Endothelial cell of umbilical vein (primary cell): ENCODE measurements around the gene INTS6. TPM values are rescaled to one million over a fixed set of nuclear protein-coding genes. Genes with fewer than 3 reads are reported as not detected.

ENCODE experiments used
- BruUV-seq: library from RNA; stranded (reverse); fragments of 400-500 nt; replicated peaks from 2 replicates; lab custom pipeline; 2021; lab: Mats Ljungman, UMichigan
- CTCF ChIA-PET: fragments of 300-600, 350-600 bp; sonication (Branson Sonifier 250); formaldehyde crosslinking; loops from one replicate; lab custom pipeline; 2021; ENCODE audit warnings: antibody characterized with exemption, inconsistent platforms; lab: Charles Lee
- POLR2A ChIA-PET: fragments of 300-600, 350-600 bp; sonication (Branson Sonifier 250); formaldehyde crosslinking; loops from one replicate; lab custom pipeline; 2021; ENCODE audit warnings: antibody characterized with exemption, inconsistent platforms; lab: Charles Lee
- DNase-seq: peaks from one replicate; pipeline ENCODE4 v3.0.0-alpha.2; 2011; ENCODE audit warnings: low read depth, low spot score
- FAIRE-seq: peaks from 2 replicates; lab custom pipeline; 2011; peaks lifted over from hg19 to GRCh38; lab: Jason Lieb, UNC
- H2AFZ ChIP-seq: 2 replicates; pipeline ENCODE4 v1.6.0; 2012; ENCODE audit warnings: low read depth, low read length, control low read depth, inconsistent platforms
- H3K27ac ChIP-seq: 2 replicates; pipeline ENCODE4 v1.5.1; 2011; ENCODE audit warnings: low read depth, mild to moderate bottlenecking, control low read depth, low read length, moderate library complexity; ENCODE audit not compliant: insufficient read depth
- H3K27me3 ChIP-seq, 2 experiments: 2 replicates each; pipeline versions ENCODE4 v1.6.0 to v1.6.1; 2011; ENCODE audit warnings: low read length in 2 of 2, mixed read lengths in 1 of 2; ENCODE audit not compliant: control insufficient read depth in 2 of 2, insufficient read depth in 2 of 2
- H3K36me3 ChIP-seq, 2 experiments: 2 replicates in 1 of 2; 3 replicates in 1 of 2; pipeline ENCODE4 v1.5.1; 2011; ENCODE audit warnings: low read length in 2 of 2, mild to moderate bottlenecking in 1 of 2, moderate library complexity in 1 of 2; ENCODE audit not compliant: control insufficient read depth in 2 of 2, insufficient read depth in 2 of 2; ENCODE audit errors: extremely low read depth in 1 of 2
- H3K4me1 ChIP-seq: 3 replicates; pipeline ENCODE4 v1.5.1; 2011; ENCODE audit warnings: mild to moderate bottlenecking, low read length; ENCODE audit not compliant: control insufficient read depth, insufficient read depth; ENCODE audit errors: extremely low read depth
- H3K4me2 ChIP-seq: 2 replicates; pipeline ENCODE4 v1.6.1; 2011; ENCODE audit warnings: low read length, control low read depth, mixed read lengths; ENCODE audit not compliant: insufficient read depth
- H3K4me3 ChIP-seq, 3 experiments: fragments of 200-600 bp in 1 of 3; sonication (generic), shearing (Covaris generic) in 1 of 3; replicated peaks in 1 of 3; 2 replicates each; pipeline ENCODE4 v1.5.1; 2011 to 2016; ENCODE audit warnings: control low read depth in 3 of 3, low read length in 3 of 3, mild to moderate bottlenecking in 2 of 3, inconsistent platforms in 1 of 3, low read depth in 1 of 3, moderate library complexity in 1 of 3; ENCODE audit not compliant: insufficient read depth in 1 of 3
- H3K79me2 ChIP-seq: 2 replicates; pipeline ENCODE4 v1.6.0; 2012; ENCODE audit warnings: low read length, inconsistent platforms; ENCODE audit not compliant: control insufficient read depth, insufficient read depth
- H3K9ac ChIP-seq: replicated peaks from 2 replicates; pipeline ENCODE3; 2011; ENCODE audit warnings: low read length, control low read depth; ENCODE audit not compliant: insufficient read depth; ENCODE audit errors: extremely low read depth
- H3K9me1 ChIP-seq: replicated peaks from 3 replicates; pipeline ENCODE4 v1.6.0; 2011; ENCODE audit warnings: mild to moderate bottlenecking, low read length; ENCODE audit not compliant: control insufficient read depth, insufficient read depth; ENCODE audit errors: extremely low read depth
- H3K9me3 ChIP-seq: replicated peaks from 2 replicates; pipeline ENCODE4 v1.5.1; 2012; ENCODE audit warnings: low read length, inconsistent platforms; ENCODE audit not compliant: control insufficient read depth, insufficient read depth
- H4K20me1 ChIP-seq: replicated peaks from 2 replicates; pipeline ENCODE3; 2011; ENCODE audit warnings: mild to moderate bottlenecking, low read length; ENCODE audit not compliant: control insufficient read depth, insufficient read depth; ENCODE audit errors: extremely low read depth
- CTCF ChIP-seq, 2 donors: IDR thresholded peaks; 1 replicate in 1 of 2; 2 replicates in 1 of 2; pipeline ENCODE4 v1.5.1; 2011; ENCODE audit warnings: low read length in 2 of 2, mild to moderate bottlenecking in 2 of 2, moderate library complexity in 2 of 2, control low read depth in 1 of 2, inconsistent platforms in 1 of 2, low read depth in 1 of 2; ENCODE audit not compliant: insufficient read depth in 1 of 2; ENCODE audit errors: extremely low read depth in 1 of 2
- EZH2 ChIP-seq: IDR thresholded peaks from 2 replicates; pipeline ENCODE4 v1.6.1; 2012; ENCODE audit warnings: borderline replicate concordance, low read depth, mild to moderate bottlenecking, moderate library complexity, low read length, inconsistent platforms; ENCODE audit not compliant: severe bottlenecking
- FOS ChIP-seq: IDR thresholded peaks from 2 replicates; pipeline ENCODE4 v1.6.1; 2011; ENCODE audit warnings: mild to moderate bottlenecking, low read length, moderate library complexity, borderline replicate concordance; ENCODE audit not compliant: insufficient read depth
- GATA2 ChIP-seq: IDR thresholded peaks from 2 replicates; pipeline ENCODE4 v1.7.0; 2011; ENCODE audit warnings: low read depth, mild to moderate bottlenecking, moderate library complexity, mixed read lengths, low read length; ENCODE audit not compliant: insufficient read length, insufficient read depth
- JUN ChIP-seq: IDR thresholded peaks from 2 replicates; pipeline ENCODE4 v1.6.1; 2011; ENCODE audit warnings: borderline replicate concordance, low read depth; ENCODE audit not compliant: insufficient read length, insufficient read depth
- MYC ChIP-seq: IDR thresholded peaks from one replicate; pipeline ENCODE4 v1.6.1; 2011; ENCODE audit warnings: mild to moderate bottlenecking, low read depth, low read length
- POLR2A ChIP-seq: IDR thresholded peaks from 2 replicates; pipeline ENCODE4 v1.6.1; 2012; ENCODE audit warnings: low read depth, mild to moderate bottlenecking, control low read depth, low read length
- POLR2AphosphoS5 ChIP-seq: IDR thresholded peaks from 2 replicates; pipeline ENCODE4 v1.6.1; 2012; ENCODE audit warnings: low read depth, mild to moderate bottlenecking, control low read depth, low read length, moderate library complexity; ENCODE audit not compliant: insufficient read depth
- dilution Hi-C: fragments of 300-500 bp; cut with MboI; formaldehyde crosslinking; loops from one replicate; pipeline ENCODE4 v1.15.0; 2019; ENCODE audit warnings: low sequenced_read_pairs; ENCODE audit not compliant: extremely low pct_ligation_motif_present
- intact Hi-C: fragments of 100-400 bp; cut with micrococcal nuclease; formaldehyde crosslinking; loops from one replicate; pipeline ENCODE4 v1.10.0; 2022
- polyA plus RNA-seq, 4 experiments: library from polyadenylated mRNA; depleted of rRNA in 3 of 4; stranded (reverse) in 3 of 4; unstranded in 1 of 4; fragments of >200 nt; gene quantifications; 2 replicates each; pipeline versions ENCODE4 v1.2.1 to v1.2.3, GENCODE V29; 2011 to 2012; ENCODE audit warnings: missing spikeins in 1 of 4
- total RNA-seq: library from RNA; stranded (reverse); gene quantifications from 2 replicates; pipeline ENCODE4 v1.2.3, GENCODE V29; 2021
- TF ChIP-seq, protein P1 (sequence below): IDR thresholded peaks from 2 replicates; pipeline ENCODE4 v1.6.1; 2011; ENCODE audit not compliant: insufficient read depth, insufficient read length

Gene INTS6
- total and polyA plus RNA-seq, 2 donors (not counting 3 experiments of a cell fraction or from before 2014, with no cell fraction given): 9.5 to 45.4 TPM

DNA sequence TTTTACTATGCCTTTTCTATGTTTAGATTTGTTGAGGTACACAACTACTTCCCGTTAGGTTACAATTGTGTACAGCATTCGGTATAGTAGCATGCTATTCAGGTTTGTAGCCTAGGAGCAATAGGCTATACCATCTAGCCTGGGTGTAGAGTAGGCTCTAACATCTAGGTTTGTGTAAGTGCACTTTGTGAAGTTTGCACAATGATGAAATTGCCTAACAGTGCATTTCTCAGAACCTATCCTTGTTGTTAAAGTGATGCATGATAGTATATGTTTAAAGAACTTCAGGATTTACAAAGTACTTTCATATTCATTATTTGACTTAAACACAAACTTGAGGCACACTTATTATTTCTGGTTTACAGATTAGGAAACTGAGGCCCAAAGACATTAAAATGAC, 124.9 kb downstream of the INTS6 start:
- Histone ChIP-seq H3K4me1 (no peaks in the 10 kb centered on the region), H3K9ac (no peak overlapping the region), H3K4me2 (no peak overlapping the region), H3K27ac (no peak overlapping the region), H3K9me1 (no peaks in the 10 kb centered on the region), H3K9me3 (no peaks in the 10 kb centered on the region), H2AFZ (no peak overlapping the region), H3K79me2 (no peaks in the 10 kb centered on the region), H4K20me1 (no peaks in the 10 kb centered on the region), H3K27me3 (peaks cover 0 to 3% of the 10 kb centered on the region in 2 experiments), H3K4me3 (no peak overlapping the region), H3K36me3 (no peaks in the 10 kb centered on the region)
- dilution Hi-C loops: no loop called here
- intact Hi-C loops: no loop called here
- ChIA-PET CTCF (interaction anchor here (2.6 kb wide), 1 partner anchor 13 kb away, joined by 7 read pairs; no protein-coding TSS in a partner anchor), POLR2A (no interaction called here)
- no peak for TF ChIP-seq FOS
- no peak for TF ChIP-seq JUN
- TF ChIP-seq GATA2: no peak
- TF ChIP-seq CTCF (IDR thresholded peaks at IDR 0.05; ENCODE audit: extremely low read depth in 1 of 2, insufficient read depth in 1 of 2, low read depth in 1 of 2, low read length in 2 of 2): no peak
- TF ChIP-seq POLR2AphosphoS5: no peak
- TF ChIP-seq EZH2: no peak
- no peak for TF ChIP-seq MYC
- TF ChIP-seq, protein P1, sequence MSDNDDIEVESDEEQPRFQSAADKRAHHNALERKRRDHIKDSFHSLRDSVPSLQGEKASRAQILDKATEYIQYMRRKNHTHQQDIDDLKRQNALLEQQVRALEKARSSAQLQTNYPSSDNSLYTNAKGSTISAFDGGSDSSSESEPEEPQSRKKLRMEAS: no peak
- TF ChIP-seq POLR2A: no peak
- no peak for FAIRE-seq
- no peak for DNase-seq
- BruUV-seq: no TSS peak
